Embryonic facial prominence (tissue), 1 donor: ENCODE data around the gene TUB.

Experiments used
- DNase-seq: peaks from one replicate; pipeline ENCODE4 v3.0.0-alpha.2; 2016; ENCODE audit errors: extremely low spot score

Gene TUB

GRCh38 chr11:8107642-8108041, 26.6 kb downstream of the TUB start:
- DNase-seq = no peak

GRCh38 chr11:8108421-8108820, 27.4 kb downstream of the TUB start:
- no peak for DNase-seq

DNA sequence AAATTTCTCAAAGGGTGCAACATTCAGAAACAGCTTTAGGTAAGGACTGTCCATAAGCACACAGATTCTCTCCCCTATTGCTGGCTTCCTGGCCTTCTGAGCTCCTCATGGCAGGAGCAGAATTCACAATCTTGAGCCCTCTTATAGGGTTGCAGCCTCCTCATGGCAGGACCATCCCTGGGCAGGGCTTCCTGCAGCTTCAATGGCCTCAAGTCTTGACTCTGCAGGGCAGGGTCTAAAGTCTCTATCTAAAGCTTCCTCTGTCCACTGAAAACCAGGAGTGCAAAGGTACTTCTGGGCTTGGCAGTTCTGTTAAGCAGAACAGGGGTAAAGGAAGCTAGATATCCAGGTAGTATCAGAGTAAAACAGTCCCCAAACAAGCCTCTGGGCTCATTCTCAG, 28.7 kb downstream of the TUB start:
- DNase-seq = no peak

DNA sequence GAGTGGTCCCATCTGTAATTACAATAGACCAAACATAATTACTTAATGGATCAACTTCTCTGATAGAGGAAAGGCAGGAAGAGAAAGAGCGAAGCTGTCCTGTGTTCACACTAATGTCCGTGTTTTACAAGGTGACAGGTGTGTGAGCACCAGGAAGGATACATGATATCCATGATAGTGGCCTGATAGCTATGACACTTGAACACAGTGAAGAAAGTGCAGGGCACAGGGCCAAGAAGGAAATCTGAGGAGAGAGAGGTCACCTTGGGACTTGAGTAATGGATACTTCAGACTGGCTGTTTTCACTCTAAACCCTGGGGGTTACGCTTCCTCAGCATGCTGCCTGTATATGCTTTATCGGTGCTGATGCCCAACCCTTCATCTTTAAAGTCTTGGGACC, 29.4 kb downstream of the TUB start:
- no peak for DNase-seq

- DNase-seq = no peak
Observed at GRCh38 chr11:8111636-8112035, 30.6 kb downstream of the TUB start.

GRCh38 chr11:8122173-8122764, 41.3 kb downstream of the TUB start:
- no peak for DNase-seq

GRCh38 chr11:8126649-8127289, 45.8 kb downstream of the TUB start:
- no peak for DNase-seq

- no peak for DNase-seq
Observed at GRCh38 chr11:8127447-8127846, 46.4 kb downstream of the TUB start.

- no peak for DNase-seq
Observed at GRCh38 chr11:8138526-8138925, 57.5 kb downstream of the TUB start.

DNA sequence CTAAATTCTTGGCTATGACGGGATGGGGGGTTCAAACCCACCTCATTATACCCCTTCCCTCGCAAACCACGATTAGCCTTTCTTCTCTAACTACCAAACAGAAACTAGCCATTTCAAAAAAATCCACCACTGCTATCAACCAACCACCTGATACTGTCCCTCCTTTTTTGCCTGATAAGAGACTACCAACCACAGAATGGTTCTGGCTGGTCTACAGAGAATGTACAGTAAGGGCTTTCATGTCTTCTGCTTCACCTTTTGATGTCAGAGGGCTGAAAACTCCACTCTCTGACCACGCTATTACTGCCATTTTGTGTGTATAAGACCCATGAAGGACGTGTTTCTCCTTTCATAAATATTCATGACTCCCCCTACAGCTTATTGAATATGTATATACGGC, 68.7 kb downstream of the TUB start:
- DNase-seq = no peak
